A673 (cell line): Measurements from ENCODE around the gene ZNF440.

ENCODE experiments used
- EZH2 ChIP-seq: fragments of 200-600 bp; sonication (generic); IDR thresholded peaks from 2 replicates; pipeline ENCODE4 v1.6.1; 2017; ENCODE audit warnings: borderline replicate concordance, low read depth, mild to moderate bottlenecking, mixed read lengths, antibody characterized with exemption, low read length; ENCODE audit not compliant: poor library complexity, severe bottlenecking
- TF ChIP-seq, protein P1 (sequence below): fragments of 300-800, 200-600 bp; sonication (generic); conservative IDR thresholded peaks from 2 replicates; pipeline ENCODE4 v1.5.1; 2017; ENCODE audit warnings: low read depth, mild to moderate bottlenecking, antibody characterized with exemption, low read length, moderate library complexity, mixed read lengths

GRCh38 chr19:11833541-11833940 lies 19.5 kb downstream of the ZNF440 start:
- no peak for TF ChIP-seq EZH2
- TF ChIP-seq, protein P1, sequence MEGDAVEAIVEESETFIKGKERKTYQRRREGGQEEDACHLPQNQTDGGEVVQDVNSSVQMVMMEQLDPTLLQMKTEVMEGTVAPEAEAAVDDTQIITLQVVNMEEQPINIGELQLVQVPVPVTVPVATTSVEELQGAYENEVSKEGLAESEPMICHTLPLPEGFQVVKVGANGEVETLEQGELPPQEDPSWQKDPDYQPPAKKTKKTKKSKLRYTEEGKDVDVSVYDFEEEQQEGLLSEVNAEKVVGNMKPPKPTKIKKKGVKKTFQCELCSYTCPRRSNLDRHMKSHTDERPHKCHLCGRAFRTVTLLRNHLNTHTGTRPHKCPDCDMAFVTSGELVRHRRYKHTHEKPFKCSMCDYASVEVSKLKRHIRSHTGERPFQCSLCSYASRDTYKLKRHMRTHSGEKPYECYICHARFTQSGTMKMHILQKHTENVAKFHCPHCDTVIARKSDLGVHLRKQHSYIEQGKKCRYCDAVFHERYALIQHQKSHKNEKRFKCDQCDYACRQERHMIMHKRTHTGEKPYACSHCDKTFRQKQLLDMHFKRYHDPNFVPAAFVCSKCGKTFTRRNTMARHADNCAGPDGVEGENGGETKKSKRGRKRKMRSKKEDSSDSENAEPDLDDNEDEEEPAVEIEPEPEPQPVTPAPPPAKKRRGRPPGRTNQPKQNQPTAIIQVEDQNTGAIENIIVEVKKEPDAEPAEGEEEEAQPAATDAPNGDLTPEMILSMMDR, result no peak
